Large intestine (tissue), 3 donors: Measurements from ENCODE around the gene CHRND. TPM values are rescaled to one million over a fixed set of nuclear protein-coding genes. Genes with fewer than 3 reads are reported as not detected.

Source experiments
- DNase-seq, 2 donors: peaks; one replicate each; pipeline versions ENCODE4 v3.0.0 to v3.0.0-alpha.2; 2013
- H3K27ac ChIP-seq: one replicate; pipeline ENCODE4 v1.5.1; 2013; ENCODE audit warnings: low read length
- H3K27me3 ChIP-seq: 2 replicates; pipeline ENCODE4 v1.6.1; 2013; ENCODE audit warnings: low read length; ENCODE audit not compliant: control insufficient read depth, insufficient read depth
- H3K36me3 ChIP-seq: 2 replicates; pipeline ENCODE4 v1.6.1; 2013; ENCODE audit warnings: low read length; ENCODE audit not compliant: control insufficient read depth, insufficient read depth
- H3K4me1 ChIP-seq: one replicate; pipeline ENCODE4 v1.6.1; 2013; ENCODE audit warnings: low read length; ENCODE audit not compliant: control insufficient read depth, insufficient read depth
- H3K4me3 ChIP-seq: one replicate; pipeline ENCODE4 v1.5.1; 2013; ENCODE audit warnings: low read length
- H3K9me3 ChIP-seq: one replicate; pipeline ENCODE4 v1.6.1; 2013; ENCODE audit warnings: mild to moderate bottlenecking, low read depth, low read length, moderate library complexity; ENCODE audit not compliant: control insufficient read depth
- WGBS: methylation state at CpG from one replicate; pipeline ENCODE4 v1.1.5; 2013; ENCODE audit warnings: low lambda C conversion rate; ENCODE audit not compliant: insufficient coverage; 5-methylcytosine and 5-hydroxymethylcytosine counted together
- polyA plus RNA-seq: library from polyadenylated mRNA; unstranded; fragments of 120-200 nt; gene quantifications from one replicate; pipeline ENCODE4 v1.2.1, GENCODE V29; 2013

Gene CHRND
- polyA plus RNA-seq, 1 donor = 0.27 TPM

DNA sequence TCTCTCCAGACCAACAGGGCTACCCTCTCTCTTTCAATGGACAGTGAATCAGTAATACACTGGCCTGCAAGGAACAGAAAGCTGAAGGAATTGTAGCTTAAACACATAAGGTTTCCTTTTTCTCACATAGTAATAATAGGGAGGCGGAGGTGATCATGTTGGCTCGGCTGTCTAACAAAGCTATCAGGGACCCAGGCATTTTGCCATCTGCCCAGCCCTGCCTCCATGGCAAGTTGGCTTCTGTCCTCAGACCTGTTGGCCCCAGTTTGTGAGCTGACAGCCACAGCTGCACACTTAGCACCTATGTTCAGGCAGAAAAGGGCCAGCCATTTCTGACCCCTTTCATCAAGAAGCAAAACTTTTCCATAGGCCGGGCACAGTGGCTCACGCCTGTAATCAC lies 11.5 kb downstream of the CHRND start:
- Histone ChIP-seq H3K27me3 (peaks cover 21% of the 10 kb centered on the region), H3K27ac (no peak overlapping the region)
- DNase-seq = no peak

DNA sequence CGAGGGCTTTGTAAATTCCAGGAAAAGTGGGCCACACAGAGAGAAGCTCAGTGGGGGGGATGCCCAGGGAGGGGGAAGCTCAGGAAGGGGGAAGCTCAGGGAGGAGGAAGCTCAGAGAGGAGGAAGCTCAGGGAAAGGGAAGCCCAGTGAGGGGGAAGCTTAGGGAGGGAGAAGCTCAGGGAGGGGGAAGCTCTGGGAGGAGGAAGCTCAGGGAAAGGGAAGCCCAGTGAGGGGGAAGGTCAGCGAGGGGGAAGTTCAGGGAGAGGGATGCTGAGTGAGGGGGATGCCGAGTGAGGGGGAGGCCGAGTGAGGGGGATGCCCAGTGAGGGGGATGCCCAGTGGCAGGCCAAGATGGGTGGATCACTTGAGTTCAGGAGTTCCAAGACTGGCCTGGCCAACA lies 12.7 kb downstream of the CHRND start:
- Histone ChIP-seq H3K4me3 (no peak overlapping the region), H3K9me3 (no peaks in the 10 kb centered on the region), H3K27me3 (peaks cover 21% of the 10 kb centered on the region), H3K36me3 (no peaks in the 10 kb centered on the region), H3K4me1 (peaks cover 3% of the 10 kb centered on the region), H3K27ac (no peak overlapping the region)
- no peak for DNase-seq
- 29% methylated on average over 1 of the region's 4 CpGs for WGBS

More for the DNA sequence above, 11.5 kb downstream of the CHRND start:
- WGBS = no CpG with 5 or more reads among the region's 4 CpGs
- H3K36me3 ChIP-seq = no peaks in the 10 kb centered on the region
- H3K4me1 ChIP-seq = peaks cover 3% of the 10 kb centered on the region
- H3K9me3 ChIP-seq = no peaks in the 10 kb centered on the region
- H3K4me3 ChIP-seq = no peak overlapping the region

DNA sequence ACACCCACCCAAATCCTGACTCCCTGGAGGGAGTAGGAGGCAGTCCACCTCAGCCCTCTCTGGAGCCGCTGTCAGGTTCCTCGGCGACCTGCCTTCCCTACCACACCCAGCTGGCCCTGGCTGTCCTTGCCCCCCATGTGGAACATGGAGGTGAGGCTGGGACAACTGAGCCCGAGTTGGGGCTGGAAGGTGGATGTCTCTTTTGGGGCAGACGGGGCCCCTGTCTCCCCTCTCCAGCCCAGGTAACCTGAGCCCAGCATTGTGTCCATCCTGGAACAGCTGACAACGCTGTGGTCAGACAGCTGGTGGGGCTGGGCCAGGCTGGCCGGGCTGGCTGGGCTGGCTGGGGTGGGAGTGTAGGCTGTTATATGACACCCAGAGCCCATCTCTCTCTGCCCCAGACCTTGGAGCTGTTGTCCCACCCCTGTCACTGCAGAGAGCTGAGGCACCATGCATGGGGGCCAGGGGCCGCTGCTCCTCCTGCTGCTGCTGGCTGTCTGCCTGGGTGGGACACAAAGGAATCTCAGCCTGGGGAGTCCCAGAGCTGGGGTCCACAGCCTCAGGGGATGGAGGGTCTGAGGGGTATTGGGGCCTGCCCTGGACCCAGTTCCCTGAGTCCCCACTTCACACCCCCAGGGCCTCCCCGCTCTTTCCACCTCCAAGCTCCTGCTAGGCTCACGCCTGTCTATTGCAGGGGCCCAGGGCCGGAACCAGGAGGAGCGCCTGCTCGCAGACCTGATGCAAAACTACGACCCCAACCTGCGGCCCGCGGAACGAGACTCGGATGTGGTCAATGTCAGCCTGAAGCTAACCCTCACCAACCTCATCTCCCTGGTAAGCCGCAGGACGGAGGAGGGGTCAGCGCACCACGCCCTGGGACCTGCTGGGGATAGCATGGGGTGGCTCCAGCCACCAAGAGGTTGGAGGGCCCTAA lies 13.6 kb downstream of the CHRND start, which contains the start of gene CHRNG:
Gene CHRNG, plus strand, starts transcription at position 395 of the 934 bp plus-strand sequence. Its CDS starts 56 bp downstream, at position 451.
- Histone ChIP-seq H3K4me1 (peaks cover 3% of the 10 kb centered on the region), H3K27me3 (peaks cover 21% of the 10 kb centered on the region), H3K36me3 (peaks cover 2% of the 10 kb centered on the region), H3K27ac (no peak within 1 kb of the TSS), H3K4me3 (no peak within 1 kb of the TSS), H3K9me3 (peaks cover 5% of the 10 kb centered on the region)
- no peak for DNase-seq
- WGBS = no CpG with 5 or more reads among the region's 23 CpGs

DNA sequence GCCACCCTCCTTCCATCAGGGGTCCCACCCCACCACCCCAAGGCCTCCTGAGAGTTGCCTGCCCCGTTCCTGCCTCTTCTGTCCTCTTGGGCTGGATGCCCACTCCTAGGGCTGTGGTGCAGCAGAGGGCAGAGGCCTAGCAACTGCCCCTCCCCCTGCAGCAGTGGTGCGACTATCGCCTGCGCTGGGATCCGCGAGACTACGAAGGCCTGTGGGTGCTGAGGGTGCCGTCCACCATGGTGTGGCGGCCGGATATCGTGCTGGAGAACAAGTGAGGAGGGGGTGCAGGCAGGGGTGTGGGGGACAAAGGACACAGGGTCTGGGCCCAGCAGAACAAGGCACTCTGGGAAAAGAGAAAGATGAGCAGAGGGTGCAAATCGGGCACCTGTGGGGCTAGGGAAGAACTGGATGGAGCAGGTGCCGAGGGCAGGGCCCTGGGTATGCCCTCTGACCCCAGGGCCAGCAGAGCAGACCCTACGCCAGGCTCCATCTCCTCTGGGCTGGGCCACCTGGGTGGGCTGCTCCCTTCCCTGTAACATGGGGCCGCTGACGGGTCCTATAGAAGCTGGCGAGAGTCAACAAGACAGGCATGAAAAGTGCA lies 14.6 kb downstream of the CHRND start:
- DNase-seq = no peak

DNA sequence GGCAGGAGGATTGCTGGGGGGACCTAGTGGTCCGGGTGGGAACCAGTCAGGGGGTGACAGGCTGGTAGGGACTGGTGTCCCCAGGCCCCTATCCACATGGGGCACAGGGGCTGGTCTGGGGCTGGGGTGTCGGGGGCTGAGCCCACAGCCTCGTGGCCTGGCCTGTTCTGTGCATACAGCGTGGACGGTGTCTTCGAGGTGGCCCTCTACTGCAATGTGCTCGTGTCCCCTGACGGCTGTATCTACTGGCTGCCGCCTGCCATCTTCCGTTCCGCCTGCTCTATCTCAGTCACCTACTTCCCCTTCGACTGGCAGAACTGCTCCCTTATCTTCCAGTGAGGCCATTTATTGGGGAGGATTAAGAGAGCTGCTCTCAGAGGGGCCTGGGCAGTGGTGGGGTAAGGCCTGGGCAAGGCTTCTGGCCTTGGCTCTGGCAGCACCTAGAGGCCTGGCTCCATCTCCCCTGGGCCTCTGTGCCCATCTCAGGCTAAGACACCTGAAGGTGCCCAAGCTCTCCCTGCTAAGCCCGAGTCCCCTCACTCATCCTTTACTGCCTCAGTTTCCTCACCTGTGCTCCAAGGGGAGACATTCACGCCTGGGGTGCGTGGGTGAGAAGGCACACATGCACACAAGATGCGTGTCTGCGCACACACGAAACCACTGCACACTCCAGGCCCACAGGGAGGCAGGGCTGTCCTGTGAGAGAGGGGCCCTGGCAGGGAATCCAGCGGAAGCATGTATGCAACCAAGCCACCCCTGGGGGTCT lies 15.4 kb downstream of the CHRND start:
- Histone ChIP-seq H3K9me3 (peaks cover 7% of the 10 kb centered on the region), H3K4me3 (no peak overlapping the region), H3K27ac (no peak overlapping the region), H3K36me3 (peaks cover 2% of the 10 kb centered on the region), H3K4me1 (peaks cover 3% of the 10 kb centered on the region), H3K27me3 (peaks cover 17% of the 10 kb centered on the region)
- no CpG with 5 or more reads among the region's 19 CpGs for WGBS
- no peak for DNase-seq

More for the DNA sequence above, 14.6 kb downstream of the CHRND start:
- H3K4me1 ChIP-seq = peaks cover 3% of the 10 kb centered on the region
- H3K9me3 ChIP-seq = peaks cover 7% of the 10 kb centered on the region
- peaks cover 2% of the 10 kb centered on the region for H3K36me3 ChIP-seq
- no CpG with 5 or more reads among the region's 17 CpGs for WGBS
- H3K27me3 ChIP-seq = peaks cover 19% of the 10 kb centered on the region
- H3K27ac ChIP-seq = no peak overlapping the region
- H3K4me3 ChIP-seq = no peak overlapping the region

DNA sequence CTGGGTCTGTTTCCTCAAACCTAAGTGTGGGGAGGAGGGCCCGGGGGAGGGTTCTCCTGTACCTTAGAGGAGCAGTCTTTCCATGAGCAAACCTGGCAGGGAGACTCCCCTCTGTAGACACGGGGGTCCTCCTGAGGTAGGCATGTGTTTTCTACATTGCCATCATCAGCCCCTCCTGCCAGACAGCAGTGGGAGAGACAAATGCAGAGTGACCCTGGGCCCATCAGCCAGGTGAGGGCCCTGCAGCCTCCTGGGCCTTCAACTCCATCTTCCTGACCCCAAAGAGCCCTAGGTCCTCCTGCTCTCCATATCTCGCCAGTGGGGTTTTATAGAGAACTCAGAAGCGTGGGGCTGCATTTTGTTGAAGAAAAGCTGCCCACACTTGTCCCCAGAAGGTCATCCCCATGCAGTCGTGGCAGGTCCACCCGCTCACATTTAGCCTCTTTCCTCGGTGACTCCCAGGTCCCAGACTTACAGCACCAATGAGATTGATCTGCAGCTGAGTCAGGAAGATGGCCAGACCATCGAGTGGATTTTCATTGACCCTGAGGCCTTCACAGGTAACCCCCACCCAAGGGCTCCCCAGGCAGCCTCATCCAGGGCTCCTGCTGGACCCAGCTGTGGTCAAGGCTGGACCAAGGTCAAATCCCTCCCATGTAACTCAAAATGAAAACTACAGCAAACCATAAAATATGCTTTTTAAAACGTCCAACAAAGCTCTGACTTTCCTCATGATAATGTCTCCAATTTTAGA lies 16.2 kb downstream of the CHRND start:
- Histone ChIP-seq H3K4me1 (peaks cover 3% of the 10 kb centered on the region), H3K9me3 (peaks cover 9% of the 10 kb centered on the region), H3K27me3 (peaks cover 17% of the 10 kb centered on the region), H3K36me3 (peaks cover 8% of the 10 kb centered on the region), H3K4me3 (no peak overlapping the region), H3K27ac (no peak overlapping the region)
- 17% methylated on average over 1 of the region's 9 CpGs for WGBS
- no peak for DNase-seq

DNA sequence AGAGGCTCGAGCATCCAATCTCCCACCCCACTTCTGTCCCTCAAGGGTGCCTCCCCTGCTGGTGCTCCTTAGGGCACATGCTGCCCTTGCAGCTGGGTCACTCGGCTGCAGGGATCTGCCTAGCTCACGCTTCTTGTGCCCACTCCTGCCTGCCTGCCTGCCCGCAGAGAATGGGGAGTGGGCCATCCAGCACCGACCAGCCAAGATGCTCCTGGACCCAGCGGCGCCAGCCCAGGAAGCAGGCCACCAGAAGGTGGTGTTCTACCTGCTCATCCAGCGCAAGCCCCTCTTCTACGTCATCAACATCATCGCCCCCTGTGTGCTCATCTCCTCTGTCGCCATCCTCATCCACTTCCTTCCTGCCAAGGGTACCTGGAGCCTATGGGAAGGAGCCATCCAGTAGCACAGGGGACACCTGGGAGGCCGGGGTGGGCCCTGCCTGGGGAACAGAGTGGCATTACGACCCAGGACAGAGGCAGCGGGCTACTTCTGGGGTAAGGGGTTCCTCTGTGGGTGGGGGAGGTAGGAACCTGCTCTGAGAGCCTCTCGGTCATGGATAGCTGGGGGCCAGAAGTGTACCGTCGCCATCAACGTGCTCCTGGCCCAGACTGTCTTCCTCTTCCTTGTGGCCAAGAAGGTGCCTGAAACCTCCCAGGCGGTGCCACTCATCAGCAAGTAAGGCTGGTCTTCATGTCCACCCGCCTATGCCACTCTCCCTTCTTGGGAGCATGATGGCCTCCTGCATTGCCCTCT lies 16.9 kb downstream of the CHRND start:
- Histone ChIP-seq H3K36me3 (peaks cover 14% of the 10 kb centered on the region), H3K27ac (no peak overlapping the region), H3K27me3 (peaks cover 17% of the 10 kb centered on the region), H3K4me1 (peaks cover 3% of the 10 kb centered on the region), H3K9me3 (peaks cover 10% of the 10 kb centered on the region), H3K4me3 (no peak overlapping the region)
- DNase-seq = no peak
- 94% methylated on average over 3 of the region's 20 CpGs for WGBS

DNA sequence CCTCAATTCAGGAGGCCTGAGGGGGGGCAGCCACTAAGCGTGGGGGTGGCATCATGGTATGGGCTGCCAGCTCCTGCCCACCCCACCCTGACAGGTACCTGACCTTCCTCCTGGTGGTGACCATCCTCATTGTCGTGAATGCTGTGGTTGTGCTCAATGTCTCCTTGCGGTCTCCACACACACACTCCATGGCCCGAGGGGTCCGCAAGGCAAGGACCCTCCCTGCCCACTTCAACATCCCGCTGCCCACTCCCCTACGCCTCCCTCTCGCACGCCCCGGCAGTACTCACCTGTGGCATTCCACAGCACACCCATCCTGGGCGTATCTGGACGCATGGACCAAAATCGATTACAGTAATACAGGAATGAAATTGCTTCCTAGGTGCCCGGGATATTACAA lies 17.5 kb downstream of the CHRND start:
- Histone ChIP-seq H3K9me3 (peaks cover 11% of the 10 kb centered on the region), H3K4me3 (no peak overlapping the region), H3K36me3 (peaks cover 14% of the 10 kb centered on the region), H3K27me3 (peaks cover 14% of the 10 kb centered on the region), H3K4me1 (peaks cover 3% of the 10 kb centered on the region), H3K27ac (no peak overlapping the region)
- 100% methylated on average over 2 of the region's 14 CpGs for WGBS
- DNase-seq = no peak

DNA sequence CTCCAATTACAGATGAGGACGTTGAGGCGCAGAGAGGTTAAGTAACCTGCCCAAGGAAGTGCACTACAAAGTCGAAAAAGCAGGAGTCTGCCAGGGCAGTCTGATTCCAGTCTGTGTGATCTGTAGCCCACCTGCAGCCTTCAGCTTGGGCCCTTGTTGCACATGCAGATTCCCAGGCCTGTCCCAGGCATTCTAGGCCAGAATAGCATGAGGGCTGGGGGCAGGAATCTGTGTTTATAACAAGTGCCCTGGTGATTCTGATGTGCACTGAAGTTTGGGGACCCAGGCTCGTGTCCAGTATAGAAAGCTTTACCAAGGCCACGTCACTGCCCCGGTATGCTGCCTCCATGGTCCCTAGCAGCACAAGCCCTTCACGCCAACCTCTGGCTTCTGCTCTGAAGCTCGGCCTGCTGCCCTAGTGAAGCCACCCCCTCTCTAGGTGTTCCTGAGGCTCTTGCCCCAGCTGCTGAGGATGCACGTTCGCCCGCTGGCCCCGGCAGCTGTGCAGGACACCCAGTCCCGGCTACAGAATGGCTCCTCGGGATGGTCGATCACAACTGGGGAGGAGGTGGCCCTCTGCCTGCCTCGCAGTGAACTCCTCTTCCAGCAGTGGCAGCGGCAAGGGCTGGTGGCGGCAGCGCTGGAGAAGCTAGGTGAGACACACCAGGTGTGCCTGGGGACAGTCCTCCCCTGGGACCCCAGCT lies 18.1 kb downstream of the CHRND start:
- WGBS = no CpG with 5 or more reads among the region's 19 CpGs

More for the DNA sequence above, 18.1 kb downstream of the CHRND start:
- Histone ChIP-seq H3K9me3 (peaks cover 13% of the 10 kb centered on the region), H3K4me3 (no peak overlapping the region), H3K36me3 (peaks cover 14% of the 10 kb centered on the region), H3K27me3 (peaks cover 10% of the 10 kb centered on the region), H3K4me1 (peaks cover 3% of the 10 kb centered on the region), H3K27ac (no peak overlapping the region)
- DNase-seq = no peak
